Stimulated activated CD4-positive, alpha-beta T cell treated with anti-CD3 and anti-CD28 coated beads, TNF-alpha, amount 100 ng/mL, for 48 hours (primary cell): ENCODE measurements around the gene NMUR1.

Experiments
- DNase-seq, 3 donors: peaks; one replicate each; pipeline ENCODE4 v3.0.0-alpha.2; 2020; ENCODE audit warnings: low read depth in 3 of 3

The NMUR1 gene

DNA sequence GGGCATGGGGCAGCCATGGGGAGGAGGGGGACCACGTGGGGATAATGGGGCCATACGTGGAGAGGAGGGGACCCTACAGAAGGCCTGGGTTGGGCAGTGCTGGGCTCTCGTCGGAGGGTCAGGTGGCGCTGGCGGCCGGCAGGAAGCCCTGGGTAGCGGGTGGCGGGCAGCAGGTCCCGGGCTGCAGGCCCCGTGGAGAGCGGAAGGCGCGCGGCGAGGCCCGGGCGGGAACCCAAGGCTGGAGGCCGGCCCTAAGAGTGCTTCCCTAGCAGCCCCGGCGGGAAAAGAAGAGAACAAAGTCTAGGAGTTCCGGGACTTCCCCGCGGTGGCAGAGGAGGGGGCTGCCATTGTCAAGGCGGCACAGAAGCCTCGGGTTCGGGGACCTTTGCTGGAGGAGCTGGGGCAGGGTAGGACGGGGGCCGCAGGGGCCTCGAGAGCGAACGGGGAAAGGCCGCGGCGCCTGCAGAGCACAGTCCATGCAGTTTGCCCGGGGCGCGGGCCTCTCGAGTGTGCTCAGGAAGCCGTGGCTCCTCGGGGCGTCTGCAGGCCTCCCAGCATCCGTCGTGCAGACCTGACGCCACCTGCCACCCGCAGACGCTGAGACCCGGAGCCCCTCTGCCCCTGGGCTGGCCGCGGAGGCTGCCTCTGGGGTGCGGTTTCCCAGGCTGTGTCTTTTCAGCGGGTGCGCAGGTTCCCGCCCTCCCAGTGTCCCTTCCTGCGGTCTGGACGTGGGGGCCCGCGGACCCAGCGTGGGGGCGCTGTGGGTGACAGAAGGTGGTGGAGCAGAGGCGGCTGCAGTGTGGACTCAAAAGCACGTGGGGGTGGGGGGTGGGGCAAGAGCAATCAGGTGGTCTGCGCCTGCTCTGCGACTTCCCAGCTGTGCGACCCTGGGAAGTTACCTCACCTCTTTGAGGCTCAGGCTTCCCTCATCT lies 46.6 kb downstream of the NMUR1 start:
- peak in 2 of 3 donors; percentile 10 to 19 for DNase-seq

DNA sequence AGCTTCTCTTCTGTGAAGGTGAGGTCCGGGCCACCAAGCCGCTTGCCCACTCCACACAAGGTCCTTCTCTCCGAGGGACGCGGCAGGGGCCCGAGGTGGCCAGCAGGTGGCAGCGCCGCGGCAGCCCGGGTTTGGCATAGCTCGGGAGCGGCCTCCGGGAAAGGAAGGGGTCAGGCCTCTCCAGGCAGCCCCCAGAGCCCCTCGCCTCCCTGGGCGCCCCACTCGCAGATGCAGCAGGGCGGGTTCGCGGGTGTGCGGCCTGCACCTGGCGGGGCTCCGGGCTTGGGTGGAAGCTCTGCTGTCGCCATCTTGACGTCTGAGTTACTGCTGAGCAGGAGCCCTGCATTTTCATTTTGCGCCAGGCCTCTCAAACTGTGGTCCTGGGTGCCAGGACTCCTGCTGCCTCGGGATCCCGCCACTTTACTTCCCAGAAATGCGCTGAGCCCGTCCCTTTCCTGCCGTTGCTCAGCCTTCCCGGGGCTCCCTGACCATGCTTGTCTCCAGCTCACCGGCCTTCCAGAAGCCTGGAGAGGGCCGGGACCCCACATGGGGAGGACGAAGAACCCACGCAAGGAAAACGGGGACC lies 47.3 kb downstream of the NMUR1 start:
- DNase-seq, result peak; percentile 56 to 74 (median 67)

DNA sequence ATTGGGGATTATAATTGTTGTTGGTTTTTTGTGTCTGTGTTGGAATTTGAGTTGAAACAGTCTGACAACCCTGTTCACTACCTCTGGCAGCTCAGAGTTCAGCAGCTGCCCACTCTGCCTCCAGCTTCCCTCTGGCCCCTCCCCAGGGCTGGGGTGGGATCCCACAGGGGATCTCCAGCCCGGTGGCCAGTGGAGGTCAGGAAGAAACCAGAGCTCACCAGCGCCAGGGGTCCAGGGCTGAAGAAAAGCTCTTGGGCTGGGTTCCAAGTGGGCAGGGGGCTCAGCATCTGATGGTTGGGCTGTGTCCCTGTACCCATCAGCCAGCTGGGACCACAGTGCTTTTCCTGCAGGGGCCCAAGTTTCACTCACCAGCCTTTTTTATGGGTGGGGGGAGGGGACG lies 49.5 kb downstream of the NMUR1 start:
- DNase-seq, result no peak

DNA sequence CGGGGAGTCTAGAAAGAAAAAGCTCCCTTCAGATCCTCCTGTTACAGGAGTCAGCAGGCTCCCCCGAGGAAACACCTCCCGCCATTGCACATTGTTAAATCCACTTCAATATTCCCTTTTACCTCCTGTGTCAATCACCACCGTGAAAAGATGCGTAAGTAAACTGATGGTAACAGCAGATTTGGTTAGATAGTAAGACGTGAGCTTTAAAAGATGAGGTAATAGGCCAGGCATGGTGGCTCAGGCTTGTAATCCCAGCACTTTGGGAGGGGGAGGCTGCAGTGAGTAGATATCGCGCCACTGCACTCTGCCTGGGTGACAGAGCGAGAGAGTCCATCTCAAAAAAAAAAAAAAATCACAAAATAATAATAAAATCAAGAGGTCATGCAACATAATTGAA lies 50.8 kb downstream of the NMUR1 start:
- no peak for DNase-seq

DNA sequence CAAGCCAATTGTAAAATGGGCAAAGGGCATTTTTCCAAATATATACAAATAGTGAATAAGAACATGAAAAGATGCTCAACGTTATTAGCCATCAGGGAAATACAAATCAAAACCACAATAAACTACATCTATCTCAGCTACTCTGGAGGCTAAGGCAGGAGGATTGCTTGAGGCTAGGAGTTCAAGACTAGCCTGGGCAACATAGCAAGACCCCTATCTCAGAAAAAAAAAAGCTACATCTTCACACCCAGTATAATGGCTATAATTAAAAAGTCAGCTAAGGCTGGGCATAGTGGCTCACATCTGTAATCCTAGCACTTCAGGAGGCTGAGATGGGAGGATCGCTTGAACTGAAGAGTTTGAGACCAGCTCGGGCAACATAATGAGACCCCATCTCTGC lies 53.3 kb downstream of the NMUR1 start:
- DNase-seq, result no peak

DNA sequence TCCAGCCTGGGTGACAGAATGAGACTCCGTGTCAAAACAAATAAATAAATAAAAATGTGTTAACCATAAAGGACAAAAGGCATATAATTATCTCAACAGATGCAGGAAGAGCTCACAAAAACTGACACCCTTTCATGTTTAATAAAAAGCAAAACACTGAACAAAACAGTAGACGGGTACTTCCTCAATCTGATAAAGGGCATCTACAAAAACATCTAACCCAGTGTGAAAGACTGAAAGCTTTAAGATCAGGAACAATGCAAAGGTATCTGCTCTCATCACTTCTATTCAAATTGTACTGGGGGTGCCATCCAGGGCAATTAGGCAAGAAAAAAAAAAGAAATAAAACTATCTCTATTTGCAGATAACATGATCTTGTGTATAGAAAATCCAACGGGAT lies 54.3 kb downstream of the NMUR1 start:
- DNase-seq, result no peak
